Bronchial smooth muscle cell (primary cell): Measurements from ENCODE around the gene LMCD1. TPM values are rescaled to one million over a fixed set of nuclear protein-coding genes. Genes with fewer than 3 reads are reported as not detected.

Experiments
- total RNA-seq: library from RNA; depleted of rRNA; stranded (reverse); fragments of >200 nt; gene quantifications from 2 replicates; pipeline ENCODE4 v1.2.1, GENCODE V29; 2014

Gene LMCD1, protein sequence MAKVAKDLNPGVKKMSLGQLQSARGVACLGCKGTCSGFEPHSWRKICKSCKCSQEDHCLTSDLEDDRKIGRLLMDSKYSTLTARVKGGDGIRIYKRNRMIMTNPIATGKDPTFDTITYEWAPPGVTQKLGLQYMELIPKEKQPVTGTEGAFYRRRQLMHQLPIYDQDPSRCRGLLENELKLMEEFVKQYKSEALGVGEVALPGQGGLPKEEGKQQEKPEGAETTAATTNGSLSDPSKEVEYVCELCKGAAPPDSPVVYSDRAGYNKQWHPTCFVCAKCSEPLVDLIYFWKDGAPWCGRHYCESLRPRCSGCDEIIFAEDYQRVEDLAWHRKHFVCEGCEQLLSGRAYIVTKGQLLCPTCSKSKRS
- 2.8 and 2.9 TPM in 2 replicates for total RNA-seq

DNA sequence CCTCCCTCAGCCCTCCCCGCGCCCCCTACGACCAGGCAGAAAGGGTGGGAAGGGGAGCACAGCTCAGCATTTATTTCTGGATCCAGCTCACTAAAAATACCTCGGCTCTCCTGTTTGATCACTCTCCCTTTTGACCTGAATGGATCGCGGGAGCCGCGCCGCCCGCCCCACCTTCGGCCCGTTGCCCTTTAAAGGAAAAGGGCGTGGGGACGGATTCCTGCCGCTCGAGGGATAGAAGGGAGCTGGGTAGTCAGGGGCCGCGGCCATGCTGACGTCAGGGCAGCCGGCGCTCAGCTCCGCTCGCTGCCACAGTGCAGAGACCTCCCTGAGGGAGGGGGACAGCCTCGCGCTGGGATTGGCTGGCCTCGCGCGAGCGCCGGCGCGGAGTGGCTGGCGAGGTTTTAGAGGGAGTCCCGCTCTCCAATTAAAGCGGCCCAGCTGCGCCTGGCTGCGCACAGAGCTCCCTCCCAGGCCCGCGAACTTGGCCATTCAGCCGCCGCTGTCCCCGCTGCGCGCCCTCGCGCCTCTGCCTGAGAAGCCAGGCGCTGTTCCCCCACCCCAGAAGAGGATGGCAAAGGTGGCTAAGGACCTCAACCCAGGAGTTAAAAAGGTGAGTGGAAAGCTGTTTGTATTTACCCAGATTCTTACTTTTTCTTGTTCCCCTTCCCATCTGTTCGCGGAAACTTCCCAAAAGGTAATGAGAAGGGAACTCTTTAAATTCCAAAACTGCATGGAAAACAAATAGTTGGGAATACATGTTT is at the start of gene LMCD1:
Gene LMCD1, plus strand, starts transcription at position 453 of the 761 bp plus-strand sequence. Its CDS starts 116 bp downstream, at position 569.

Other genes starting within 250 kb of the LMCD1 start
- gene SSUH2, start 143.0 kb downstream of the LMCD1 start, total RNA-seq: not detected in 2 replicates
- gene CAV3, start 232.0 kb downstream of the LMCD1 start, total RNA-seq: not detected in 2 replicates